G401.6 (cell line): Measurements from ENCODE around the gene GPR33.
"Not testable (repeated sequence)": the region's sequence is repeated elsewhere in the genome, so short reads cannot be mapped to it uniquely, and the experiment has no call there.

ENCODE experiments used
- FAIRE-seq: peaks from 2 replicates; lab custom pipeline; 2012; peaks lifted over from hg19 to GRCh38; lab: Jason Lieb, UNC

GPR33 gene

GRCh38 chr14:31457665-31458659 is 29.9 kb downstream of the GPR33 start:
- no peak for FAIRE-seq

- FAIRE-seq, result peak; percentile 97
Measured at GRCh38 chr14:31456841-31457664, 30.8 kb downstream of the GPR33 start, which contains the start of gene DTD2. DTD2 (minus strand) TSS chr14:31457506; CDS start chr14:31457393, 113 bp downstream.

GRCh38 chr14:31449971-31450610 is 37.7 kb downstream of the GPR33 start:
- peak; percentile 87 for FAIRE-seq

- no peak for FAIRE-seq
Measured at GRCh38 chr14:31449136-31449535, 38.7 kb downstream of the GPR33 start.

GRCh38 chr14:31445703-31446102 is 42.1 kb downstream of the GPR33 start:
- FAIRE-seq, result no peak

GRCh38 chr14:31442284-31442683 is 45.6 kb downstream of the GPR33 start:
- FAIRE-seq, result no peak

- no peak for FAIRE-seq
Measured at GRCh38 chr14:31441273-31442111, 46.3 kb downstream of the GPR33 start.

- FAIRE-seq, result no peak
Measured at GRCh38 chr14:31440280-31440679, 47.6 kb downstream of the GPR33 start.

GRCh38 chr14:31439561-31439960 is 48.3 kb downstream of the GPR33 start:
- FAIRE-seq, result no peak

GRCh38 chr14:31437045-31437691 is 50.7 kb downstream of the GPR33 start:
- not testable (repeated sequence) for FAIRE-seq

GRCh38 chr14:31435276-31435675 is 52.6 kb downstream of the GPR33 start:
- FAIRE-seq, result no peak
